Fibroblast of lung (primary cell): ENCODE data around the gene ACTRT2.

Experiments
- CTCF ChIP-seq, 2 donors: IDR thresholded peaks in 1 of 2; conservative IDR thresholded peaks in 1 of 2; 1 replicate in 1 of 2; 2 replicates in 1 of 2; pipeline ENCODE4 v1.5.1; 2011 to 2012; ENCODE audit warnings: low read length in 2 of 2, control low read depth in 1 of 2, inconsistent platforms in 1 of 2, low read depth in 1 of 2, mild to moderate bottlenecking in 1 of 2
- EZH2 ChIP-seq: IDR thresholded peaks from 2 replicates; pipeline ENCODE4 v1.5.1; 2012; ENCODE audit warnings: low read length, control low read depth, mild to moderate bottlenecking; ENCODE audit errors: missing control alignments

DNA sequence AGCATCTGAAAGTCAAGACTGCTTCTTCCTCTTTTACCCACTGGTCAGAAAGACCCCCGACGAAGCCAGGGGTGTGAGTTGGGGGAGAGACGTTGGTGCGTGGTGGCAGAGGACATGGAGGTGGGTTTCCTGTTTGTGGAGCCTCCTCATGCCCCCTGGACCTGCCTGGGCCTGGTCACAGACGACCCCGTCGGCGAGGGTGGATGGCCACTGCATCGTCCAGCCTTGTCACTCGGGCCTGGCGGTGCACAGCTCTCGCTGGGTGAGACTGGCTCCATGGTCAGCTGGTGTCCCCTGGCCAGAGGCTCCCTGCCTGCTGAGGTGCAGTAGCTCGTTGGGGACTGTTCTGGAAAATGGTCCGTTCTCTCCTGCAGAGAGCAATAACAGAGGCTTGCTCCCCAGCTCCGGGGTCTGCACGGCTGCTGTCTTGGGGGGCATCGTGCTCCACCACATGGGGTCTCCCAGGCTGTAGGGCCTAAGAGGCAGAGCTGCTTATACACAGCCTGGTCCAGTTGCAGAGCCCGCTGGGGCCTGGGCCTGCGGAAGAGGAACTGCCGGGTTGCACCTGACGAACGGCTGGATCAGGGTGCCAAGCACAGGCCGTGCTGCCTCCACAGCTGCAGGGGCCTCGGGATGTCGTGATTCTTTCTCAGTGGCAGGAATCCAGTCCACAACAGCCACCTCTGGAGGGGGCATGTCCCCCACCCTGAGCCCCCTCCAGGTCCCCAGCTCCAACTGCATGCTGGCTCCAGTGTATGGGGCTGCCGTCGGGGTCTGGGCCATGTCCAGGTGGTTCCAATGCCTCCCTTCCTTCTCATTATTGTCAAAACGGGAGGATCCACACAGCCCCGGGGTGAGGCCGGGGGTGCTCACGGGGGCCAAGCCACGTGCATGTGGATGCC lies 18.0 kb upstream of the ACTRT2 start:
- no peak for TF ChIP-seq CTCF (conservative IDR thresholded peaks at IDR 0.05 in 1 of 2, IDR thresholded peaks at IDR 0.05 in 1 of 2; ENCODE audit: low read depth in 1 of 2, low read length in 2 of 2)
- no peak for TF ChIP-seq EZH2
